ENCODE data around the gene TAL1.

- no peak for TF ChIP-seq CTCF (IDR thresholded peaks at IDR 0.05)
- TF ChIP-seq POLR2A (IDR thresholded peaks at IDR 0.05) = no peak
Observed at GRCh38 chr1:47187231-47187925, 44.6 kb downstream of the TAL1 start.
